ENCODE results near the gene IQCN.

IQCN gene

DNA sequence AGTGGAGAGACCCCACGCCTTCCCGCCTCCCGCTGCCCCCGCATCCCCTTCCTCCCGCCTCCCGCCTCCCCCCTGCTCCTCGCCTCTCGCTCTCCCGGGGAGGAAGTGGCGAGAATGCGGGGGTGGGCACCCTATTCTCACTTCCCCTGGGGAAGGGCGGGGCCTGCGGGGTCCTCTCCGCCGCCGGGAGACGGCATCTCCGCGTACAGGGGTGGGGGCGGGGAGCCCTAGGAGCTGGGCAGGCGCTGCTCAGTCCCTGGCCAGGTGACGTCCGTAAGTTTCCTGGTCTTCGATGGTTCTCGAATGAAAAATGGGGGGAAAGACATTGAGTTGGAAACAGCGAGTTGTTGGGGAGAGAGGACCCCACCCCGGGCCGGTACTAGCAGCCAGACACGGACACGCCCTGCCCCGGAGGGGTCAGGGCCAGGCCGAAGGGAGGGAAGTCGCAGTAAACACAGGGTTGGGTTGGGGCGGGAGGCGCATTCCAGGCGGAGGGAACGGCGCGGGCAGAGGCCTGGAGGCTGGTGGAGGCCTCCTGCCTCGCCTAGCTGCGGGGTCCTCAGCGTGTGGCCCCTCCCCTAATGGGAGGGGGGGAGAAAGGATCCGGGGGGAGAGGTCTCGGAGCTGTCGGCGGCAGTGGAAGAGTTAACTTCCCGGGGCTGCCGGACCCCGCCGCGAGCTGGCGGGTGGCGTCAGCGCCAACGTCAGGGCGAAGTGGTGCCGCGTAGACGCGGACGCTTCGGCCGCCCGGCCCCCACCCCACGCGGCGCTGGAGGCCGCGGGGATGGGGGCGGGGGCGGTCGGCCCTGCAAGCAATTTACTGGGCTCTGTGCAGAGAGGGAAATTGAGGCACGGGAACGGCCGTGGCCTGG is 17.6 kb upstream of the IQCN start (continued):
- TF ChIP-seq ZNF398 (tag by site-specific recombination; IDR thresholded peaks at IDR 0.05) (peak; percentile 93), ZBTB8A (tag by site-specific recombination; IDR thresholded peaks at IDR 0.05) (peak; percentile 70), GLIS1 (tag by site-specific recombination; IDR thresholded peaks at IDR 0.05) (peak; percentile 97), ZNF548 (tag by site-specific recombination; IDR thresholded peaks at IDR 0.05) (no peak), ZSCAN23 (tag by site-specific recombination; IDR thresholded peaks at IDR 0.05) (peak; percentile 25; the same call in 1 of the 2 replicates), ZNF792 (tag by site-specific recombination; IDR thresholded peaks at IDR 0.05) (peak; percentile 87; the same call in 1 of the 2 replicates), BCL11B (tag by site-specific recombination; IDR thresholded peaks at IDR 0.05; ENCODE audit: low read depth) (peak; percentile 58; the same call in 1 of the 2 replicates), HIC1 (tag by site-specific recombination; IDR thresholded peaks at IDR 0.05) (peak; percentile 91), ZNF324 (tag by site-specific recombination; IDR thresholded peaks at IDR 0.05) (peak; percentile 88), ZFP69B (tag by site-specific recombination; IDR thresholded peaks at IDR 0.05) (peak; percentile 77), ZNF239 (tag by site-specific recombination; IDR thresholded peaks at IDR 0.05) (no peak; the same call in 1 of the 2 replicates), TRIM28 (IDR thresholded peaks at IDR 0.05; ENCODE audit: borderline replicate concordance, low read length) (peak; percentile 60; the same call in 1 of the 2 replicates), KLF7 (tag by site-specific recombination; IDR thresholded peaks at IDR 0.05; ENCODE audit: borderline replicate concordance) (peak; percentile 98), ZNF2 (tag by site-specific recombination; IDR thresholded peaks at IDR 0.05) (no peak; the same call in 1 of the 2 replicates), BCL11A (tag by site-specific recombination; IDR thresholded peaks at IDR 0.05; ENCODE audit: low read depth) (0 out of 2 replicates have a peak, but pooled peaks have one; percentile 36), IKZF3 (tag by site-specific recombination; IDR thresholded peaks at IDR 0.05) (0 out of 2 replicates have a peak, but pooled peaks have one; percentile 47), ZNF146 (tag by site-specific recombination; IDR thresholded peaks at IDR 0.05) (peak; percentile 17; the same call in 1 of the 2 replicates), ZNF521 (tag by site-specific recombination; IDR thresholded peaks at IDR 0.05) (no peak), ZFHX2 (tag by site-specific recombination; conservative IDR thresholded peaks at IDR 0.05) (peak; percentile 89), PRDM10 (tag by site-specific recombination; IDR thresholded peaks at IDR 0.05) (peak; percentile 93), ZNF580 (tag by site-specific recombination; IDR thresholded peaks at IDR 0.05) (peak; percentile 36; the same call in 1 of the 2 replicates), ZNF660 (tag by site-specific recombination; IDR thresholded peaks at IDR 0.05) (no peak), ZBTB26 (tag by site-specific recombination; optimal IDR thresholded peaks at IDR 0.05) (peak; percentile 68), GLI4 (tag by site-specific recombination; IDR thresholded peaks at IDR 0.05) (0 out of 2 replicates have a peak, but pooled peaks have one; percentile 20), ZNF112 (tag by site-specific recombination; IDR thresholded peaks at IDR 0.05) (no peak), ZNF26 (tag by site-specific recombination; IDR thresholded peaks at IDR 0.05) (no peak)
- TF ChIP-seq, protein P1, sequence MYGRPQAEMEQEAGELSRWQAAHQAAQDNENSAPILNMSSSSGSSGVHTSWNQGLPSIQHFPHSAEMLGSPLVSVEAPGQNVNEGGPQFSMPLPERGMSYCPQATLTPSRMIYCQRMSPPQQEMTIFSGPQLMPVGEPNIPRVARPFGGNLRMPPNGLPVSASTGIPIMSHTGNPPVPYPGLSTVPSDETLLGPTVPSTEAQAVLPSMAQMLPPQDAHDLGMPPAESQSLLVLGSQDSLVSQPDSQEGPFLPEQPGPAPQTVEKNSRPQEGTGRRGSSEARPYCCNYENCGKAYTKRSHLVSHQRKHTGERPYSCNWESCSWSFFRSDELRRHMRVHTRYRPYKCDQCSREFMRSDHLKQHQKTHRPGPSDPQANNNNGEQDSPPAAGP (tag by site-specific recombination; IDR thresholded peaks at IDR 0.05) = peak; percentile 97
